Measurements from ENCODE around the gene SLC1A4.

The SLC1A4 gene

GRCh38 chr2:65057391-65058052, 68.3 kb downstream of the SLC1A4 start:
- TF ChIP-seq, protein P1, sequence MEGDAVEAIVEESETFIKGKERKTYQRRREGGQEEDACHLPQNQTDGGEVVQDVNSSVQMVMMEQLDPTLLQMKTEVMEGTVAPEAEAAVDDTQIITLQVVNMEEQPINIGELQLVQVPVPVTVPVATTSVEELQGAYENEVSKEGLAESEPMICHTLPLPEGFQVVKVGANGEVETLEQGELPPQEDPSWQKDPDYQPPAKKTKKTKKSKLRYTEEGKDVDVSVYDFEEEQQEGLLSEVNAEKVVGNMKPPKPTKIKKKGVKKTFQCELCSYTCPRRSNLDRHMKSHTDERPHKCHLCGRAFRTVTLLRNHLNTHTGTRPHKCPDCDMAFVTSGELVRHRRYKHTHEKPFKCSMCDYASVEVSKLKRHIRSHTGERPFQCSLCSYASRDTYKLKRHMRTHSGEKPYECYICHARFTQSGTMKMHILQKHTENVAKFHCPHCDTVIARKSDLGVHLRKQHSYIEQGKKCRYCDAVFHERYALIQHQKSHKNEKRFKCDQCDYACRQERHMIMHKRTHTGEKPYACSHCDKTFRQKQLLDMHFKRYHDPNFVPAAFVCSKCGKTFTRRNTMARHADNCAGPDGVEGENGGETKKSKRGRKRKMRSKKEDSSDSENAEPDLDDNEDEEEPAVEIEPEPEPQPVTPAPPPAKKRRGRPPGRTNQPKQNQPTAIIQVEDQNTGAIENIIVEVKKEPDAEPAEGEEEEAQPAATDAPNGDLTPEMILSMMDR (IDR thresholded peaks at IDR 0.05; ENCODE audit: low read length, missing control alignments) = no peak
- H3K4me3 ChIP-seq (replicated peaks; ENCODE audit: low read depth, low read length) = peak overlapping the region; percentile 78
- peak; percentile 59 for DNase-seq (ENCODE audit: low read depth)

DNA sequence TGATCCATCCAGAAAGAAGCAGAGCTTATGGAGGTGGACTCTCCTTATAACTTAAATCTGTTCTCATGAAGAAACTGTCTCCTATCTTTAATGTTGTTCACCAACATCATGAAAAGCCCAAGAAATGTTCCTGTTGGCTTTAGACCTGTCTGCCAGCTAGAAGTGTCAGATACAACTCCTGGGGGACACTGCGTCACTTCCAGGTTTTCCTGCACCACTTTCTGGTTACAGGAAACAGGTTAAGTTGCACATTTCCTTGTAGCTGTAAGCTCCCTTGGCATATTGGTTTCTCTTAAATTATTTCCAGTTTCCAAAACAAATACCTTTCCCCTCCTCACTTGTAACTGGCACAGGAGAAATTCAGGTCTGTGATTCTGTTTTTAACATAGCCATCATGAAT, 69.9 kb downstream of the SLC1A4 start:
- TF ChIP-seq, protein P1 (IDR thresholded peaks at IDR 0.05; ENCODE audit: low read length, missing control alignments) = no peak
- no peak overlapping the region for H3K4me3 ChIP-seq (replicated peaks; ENCODE audit: low read depth, low read length)
- no peak for DNase-seq (ENCODE audit: low read depth)

- no peak for DNase-seq (ENCODE audit: low read depth)
- TF ChIP-seq, protein P1 (IDR thresholded peaks at IDR 0.05; ENCODE audit: low read length, missing control alignments) = no peak
- no peak overlapping the region for H3K4me3 ChIP-seq (replicated peaks; ENCODE audit: low read depth, low read length)
These were observed 72.1 kb downstream of the SLC1A4 start for GRCh38 chr2:65061146-65061909.

GRCh38 chr2:65061910-65062339, 72.7 kb downstream of the SLC1A4 start:
- TF ChIP-seq, protein P1 (IDR thresholded peaks at IDR 0.05; ENCODE audit: low read length, missing control alignments) = no peak
- no peak overlapping the region for H3K4me3 ChIP-seq (replicated peaks; ENCODE audit: low read depth, low read length)
- no peak for DNase-seq (ENCODE audit: low read depth)

- TF ChIP-seq, protein P1 (IDR thresholded peaks at IDR 0.05; ENCODE audit: low read length, missing control alignments) = no peak
- DNase-seq (ENCODE audit: low read depth) = peak; percentile 13
- H3K4me3 ChIP-seq (replicated peaks; ENCODE audit: low read depth, low read length) = no peak overlapping the region
These were observed 73.9 kb downstream of the SLC1A4 start for GRCh38 chr2:65062843-65063825.

- H3K4me3 ChIP-seq (replicated peaks; ENCODE audit: low read depth, low read length) = no peak overlapping the region
- DNase-seq (ENCODE audit: low read depth) = peak; percentile 94
These were observed 75.7 kb downstream of the SLC1A4 start for GRCh38 chr2:65064728-65065552.

More at GRCh38 chr2:65064728-65065552, 75.7 kb downstream of the SLC1A4 start:
- TF ChIP-seq, protein P1 (IDR thresholded peaks at IDR 0.05; ENCODE audit: low read length, missing control alignments) = peak; percentile 53
